Panc1 (cell line): Measurements from ENCODE around the gene SLFN12L. TPM values are rescaled to one million over a fixed set of nuclear protein-coding genes. Genes with fewer than 3 reads are reported as not detected.
"Not testable (repeated sequence)": the region's sequence is repeated elsewhere in the genome, so short reads cannot be mapped to it uniquely, and the experiment has no call there.

Experiments
- ATAC-seq: fragments of 200-7000 bp; cut with Tn5 transposase; 2 replicates; pipeline ENCODE4 v1.9.1; 2020; ENCODE audit warnings: mild to moderate bottlenecking, moderate library complexity
- BruUV-seq: library from RNA; stranded (reverse); fragments of 400-500 nt; replicated peaks from 2 replicates; lab custom pipeline; 2021; lab: Mats Ljungman, UMichigan
- CTCF ChIA-PET: fragments of 300-600 bp; sonication (Branson Sonifier 250); formaldehyde crosslinking; loops from one replicate; lab custom pipeline; 2022; ENCODE audit warnings: antibody characterized with exemption; lab: Charles Lee
- POLR2A ChIA-PET: fragments of 300-600 bp; sonication (Branson Sonifier 250); formaldehyde crosslinking; loops from one replicate; lab custom pipeline; 2022; ENCODE audit warnings: antibody characterized with exemption; lab: Charles Lee
- DNase-seq: peaks from one replicate; pipeline ENCODE4 v3.0.0-alpha.2; 2010; ENCODE audit warnings: low read depth, low spot score
- H3K27ac ChIP-seq: 2 replicates; pipeline ENCODE4 v1.5.1; 2011; ENCODE audit warnings: mild to moderate bottlenecking, low read length, inconsistent platforms
- H3K27me3 ChIP-seq: fragments of 200-500 bp; sonication (Bioruptor generic); 2 replicates; pipeline ENCODE4 v1.6.0; 2014; ENCODE audit warnings: low read length, inconsistent platforms; ENCODE audit not compliant: control insufficient read depth, insufficient read depth
- H3K36me3 ChIP-seq: fragments of 200-500 bp; sonication (Bioruptor generic); 2 replicates; pipeline ENCODE4 v1.5.1; 2014; ENCODE audit warnings: inconsistent platforms, mild to moderate bottlenecking, low read length, moderate library complexity; ENCODE audit not compliant: control insufficient read depth, insufficient read depth
- H3K4me1 ChIP-seq: 2 replicates; pipeline ENCODE4 v1.5.1; 2011; ENCODE audit warnings: inconsistent platforms, mild to moderate bottlenecking, low read length, moderate library complexity; ENCODE audit not compliant: control insufficient read depth, insufficient read depth
- H3K4me3 ChIP-seq, 2 experiments: 2 replicates each; pipeline ENCODE4 v1.5.1; 2011 to 2012; ENCODE audit warnings: low read depth in 2 of 2, low read length in 2 of 2, mild to moderate bottlenecking in 2 of 2, inconsistent platforms in 1 of 2, moderate library complexity in 1 of 2
- H3K9me3 ChIP-seq: fragments of 200-500 bp; sonication (Bioruptor generic); 2 replicates; pipeline ENCODE4 v1.5.1; 2014; ENCODE audit warnings: low read depth, mild to moderate bottlenecking, inconsistent platforms, low read length, moderate library complexity; ENCODE audit not compliant: control insufficient read depth, insufficient read depth
- CTCF ChIP-seq: fragments of 450-650 bp; IDR thresholded peaks from 2 replicates; pipeline ENCODE4 v1.5.1; 2017; ENCODE audit warnings: mild to moderate bottlenecking
- POLR2AphosphoS5 ChIP-seq: IDR thresholded peaks from 2 replicates; pipeline ENCODE4 v1.6.1; 2012; ENCODE audit warnings: mild to moderate bottlenecking, low read depth, low read length, moderate library complexity
- SIN3A ChIP-seq: IDR thresholded peaks from 2 replicates; pipeline ENCODE4 v1.6.1; 2012; ENCODE audit warnings: low read depth, mild to moderate bottlenecking, low read length, moderate library complexity, borderline replicate concordance; ENCODE audit not compliant: insufficient read depth
- TCF7L2 ChIP-seq: IDR thresholded peaks from 2 replicates; pipeline ENCODE4 v1.6.1; 2011; ENCODE audit warnings: mild to moderate bottlenecking, low read depth, low read length, inconsistent platforms
- in situ Hi-C: cut with HindIII; loops from 2 replicates; pipeline ENCODE4 v1.10.0; 2016; ENCODE audit warnings: low sequenced_read_pairs, low pct_unique_long_range_greater_than_20kb
- intact Hi-C: fragments of 100-400 bp; cut with micrococcal nuclease; formaldehyde crosslinking; loops from one replicate; pipeline ENCODE4 v1.10.0; 2022; ENCODE audit not compliant: unreplicated experiment
- total RNA-seq: library from RNA; stranded (reverse); gene quantifications from one replicate; pipeline ENCODE4 v1.2.1, GENCODE V29; 2021; ENCODE audit not compliant: unreplicated experiment
- TF ChIP-seq, protein P1 (sequence below), 2 experiments: IDR thresholded peaks; 2 replicates each; pipeline ENCODE4 v1.6.1; 2011 to 2012; ENCODE audit warnings: low read depth in 2 of 2, control low read depth in 1 of 2, low read length in 1 of 2, mild to moderate bottlenecking in 1 of 2, moderate library complexity in 1 of 2; ENCODE audit not compliant: insufficient read depth in 1 of 2

Gene SLFN12L
- total RNA-seq, 1 experiment from 2014 or later: 0.33 TPM

DNA sequence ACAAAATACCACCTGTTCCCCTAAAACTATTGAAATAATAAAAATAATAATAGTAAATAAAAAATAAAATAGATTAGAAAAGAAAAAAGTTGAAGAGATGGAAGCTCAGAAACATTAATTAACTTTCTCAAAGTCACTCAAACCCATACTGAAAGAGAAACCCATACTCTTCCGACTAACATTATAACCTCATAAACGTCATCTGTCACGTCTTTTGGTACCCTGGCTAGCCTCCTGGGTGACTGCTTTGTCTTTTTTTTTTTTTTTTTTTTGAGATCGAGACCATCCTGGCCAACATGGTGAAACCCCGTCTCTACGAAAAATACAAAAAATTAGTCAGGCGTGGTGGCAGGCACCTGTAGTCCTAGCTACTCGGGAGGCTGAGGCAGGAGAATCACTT is 7.6 kb downstream of the SLFN12L start:
- no peak overlapping the region for H3K27ac ChIP-seq
- intact Hi-C loops: loop anchor here (10.0 kb wide), 1 partner anchor 95 kb away; the partner anchor contains the start of gene SLFN12
- H3K4me3 ChIP-seq: no peak overlapping the region
- H3K27me3 ChIP-seq: no peaks in the 10 kb centered on the region
- TF ChIP-seq SIN3A (no peak), TCF7L2 (no peak), POLR2AphosphoS5 (no peak), CTCF (no peak)
- TF ChIP-seq, protein P1, sequence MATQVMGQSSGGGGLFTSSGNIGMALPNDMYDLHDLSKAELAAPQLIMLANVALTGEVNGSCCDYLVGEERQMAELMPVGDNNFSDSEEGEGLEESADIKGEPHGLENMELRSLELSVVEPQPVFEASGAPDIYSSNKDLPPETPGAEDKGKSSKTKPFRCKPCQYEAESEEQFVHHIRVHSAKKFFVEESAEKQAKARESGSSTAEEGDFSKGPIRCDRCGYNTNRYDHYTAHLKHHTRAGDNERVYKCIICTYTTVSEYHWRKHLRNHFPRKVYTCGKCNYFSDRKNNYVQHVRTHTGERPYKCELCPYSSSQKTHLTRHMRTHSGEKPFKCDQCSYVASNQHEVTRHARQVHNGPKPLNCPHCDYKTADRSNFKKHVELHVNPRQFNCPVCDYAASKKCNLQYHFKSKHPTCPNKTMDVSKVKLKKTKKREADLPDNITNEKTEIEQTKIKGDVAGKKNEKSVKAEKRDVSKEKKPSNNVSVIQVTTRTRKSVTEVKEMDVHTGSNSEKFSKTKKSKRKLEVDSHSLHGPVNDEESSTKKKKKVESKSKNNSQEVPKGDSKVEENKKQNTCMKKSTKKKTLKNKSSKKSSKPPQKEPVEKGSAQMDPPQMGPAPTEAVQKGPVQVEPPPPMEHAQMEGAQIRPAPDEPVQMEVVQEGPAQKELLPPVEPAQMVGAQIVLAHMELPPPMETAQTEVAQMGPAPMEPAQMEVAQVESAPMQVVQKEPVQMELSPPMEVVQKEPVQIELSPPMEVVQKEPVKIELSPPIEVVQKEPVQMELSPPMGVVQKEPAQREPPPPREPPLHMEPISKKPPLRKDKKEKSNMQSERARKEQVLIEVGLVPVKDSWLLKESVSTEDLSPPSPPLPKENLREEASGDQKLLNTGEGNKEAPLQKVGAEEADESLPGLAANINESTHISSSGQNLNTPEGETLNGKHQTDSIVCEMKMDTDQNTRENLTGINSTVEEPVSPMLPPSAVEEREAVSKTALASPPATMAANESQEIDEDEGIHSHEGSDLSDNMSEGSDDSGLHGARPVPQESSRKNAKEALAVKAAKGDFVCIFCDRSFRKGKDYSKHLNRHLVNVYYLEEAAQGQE (IDR thresholded peaks at IDR 0.05; ENCODE audit: insufficient read depth in 1 of 2, low read depth in 2 of 2, low read length in 1 of 2): no peak
- no peaks in the 10 kb centered on the region for H3K36me3 ChIP-seq
- ChIA-PET POLR2A (no interaction called here), CTCF (no interaction called here)
- no TSS peak for BruUV-seq
- ATAC-seq: no peak
- in situ Hi-C loops: loop anchor here (25.0 kb wide), 2 partner anchors 218 to 343 kb away; partner anchors contain the start of gene SLC35G3
- no peaks in the 10 kb centered on the region for H3K4me1 ChIP-seq
- H3K9me3 ChIP-seq: no peaks in the 10 kb centered on the region
- no peak for DNase-seq

GRCh38 chr17:35529326-35529725 is 8.2 kb downstream of the SLFN12L start:
- in situ Hi-C loops: loop anchor here (25.0 kb wide), 2 partner anchors 217 to 342 kb away; partner anchors contain the start of gene SLC35G3

GRCh38 chr17:35523296-35523695 is 14.2 kb downstream of the SLFN12L start:
- CTCF ChIA-PET: no interaction called here
- intact Hi-C loops (no loop called here), in situ Hi-C loops (no loop called here)
- no peaks in the 10 kb centered on the region for H3K27me3 ChIP-seq
- H3K4me1 ChIP-seq: no peaks in the 10 kb centered on the region
- H3K27ac ChIP-seq: no peak overlapping the region
- BruUV-seq: no TSS peak
- H3K4me3 ChIP-seq: no peak overlapping the region
- H3K9me3 ChIP-seq: no peaks in the 10 kb centered on the region
- TF ChIP-seq SIN3A (no peak), TCF7L2 (no peak), POLR2AphosphoS5 (no peak), CTCF (no peak)
- TF ChIP-seq, protein P1 (IDR thresholded peaks at IDR 0.05; ENCODE audit: insufficient read depth in 1 of 2, low read depth in 2 of 2, low read length in 1 of 2): no peak
- no peaks in the 10 kb centered on the region for H3K36me3 ChIP-seq
- POLR2A ChIA-PET: no interaction called here
- DNase-seq (no peak), ATAC-seq (no peak)

More at GRCh38 chr17:35529326-35529725, 8.2 kb downstream of the SLFN12L start:
- H3K9me3 ChIP-seq, H3K4me1 ChIP-seq, H3K4me3 ChIP-seq, intact Hi-C loops, BruUV-seq, ATAC-seq, POLR2A ChIA-PET, H3K27ac ChIP-seq, CTCF ChIA-PET, H3K27me3 ChIP-seq, H3K36me3 ChIP-seq, DNase-seq: not testable (repeated sequence)
